ENCODE data around the gene WDR45.

The WDR45 gene

GRCh38 chrX:49073601-49074575, 5.8 kb downstream of the WDR45 start, which contains the start of gene PRAF2:
Gene PRAF2, minus strand, starts transcription at chrX:49074002. Its CDS starts 15 bp downstream, at chrX:49073987.
- peak; percentile 12 for FAIRE-seq

- FAIRE-seq: no peak
These were observed 7.0 kb downstream of the WDR45 start for GRCh38 chrX:49072712-49073095.

GRCh38 chrX:49071877-49072711, 7.6 kb downstream of the WDR45 start:
- no peak for FAIRE-seq

- FAIRE-seq: no peak
These were observed 8.7 kb downstream of the WDR45 start for GRCh38 chrX:49070988-49071387.

GRCh38 chrX:49069038-49069437, 10.6 kb downstream of the WDR45 start:
- FAIRE-seq: no peak

GRCh38 chrX:49067285-49068120, 12.2 kb downstream of the WDR45 start:
- FAIRE-seq: no peak

GRCh38 chrX:49066690-49067089, 13.0 kb downstream of the WDR45 start:
- FAIRE-seq: no peak

GRCh38 chrX:49066278-49066677, 13.4 kb downstream of the WDR45 start:
- no peak for FAIRE-seq

- FAIRE-seq: no peak
These were observed 15.0 kb downstream of the WDR45 start for GRCh38 chrX:49064735-49065134.

- FAIRE-seq: no peak
These were observed 15.4 kb downstream of the WDR45 start for GRCh38 chrX:49064303-49064702.

GRCh38 chrX:49063715-49064114, 16.0 kb downstream of the WDR45 start:
- FAIRE-seq: no peak

- no peak for FAIRE-seq
These were observed 17.8 kb downstream of the WDR45 start for GRCh38 chrX:49061916-49062315.

- no peak for FAIRE-seq
These were observed 18.2 kb downstream of the WDR45 start for GRCh38 chrX:49061490-49061889.

GRCh38 chrX:49060914-49061313, 18.8 kb downstream of the WDR45 start:
- FAIRE-seq: no peak

- FAIRE-seq: no peak
These were observed 20.0 kb downstream of the WDR45 start for GRCh38 chrX:49059681-49060085.

- FAIRE-seq: no peak
These were observed 20.5 kb downstream of the WDR45 start for GRCh38 chrX:49059201-49059600.

- FAIRE-seq: no peak
These were observed 20.9 kb downstream of the WDR45 start, which contains the start of gene CCDC120 for GRCh38 chrX:49058794-49059193. Gene CCDC120, plus strand, starts transcription at chrX:49058999. Its CDS starts 3,043 bp downstream, at chrX:49062042.

- FAIRE-seq: no peak
These were observed 25.5 kb downstream of the WDR45 start for GRCh38 chrX:49054073-49054762.

GRCh38 chrX:49053223-49054072, 26.2 kb downstream of the WDR45 start:
- no peak for FAIRE-seq

- no peak for FAIRE-seq
These were observed 35.8 kb downstream of the WDR45 start for GRCh38 chrX:49043987-49044281.
